GM12875 (cell line): ENCODE measurements around the gene CLIP4.

Experiments used
- H3K4me3 ChIP-seq: one replicate; pipeline ENCODE4 v1.5.1; 2011; ENCODE audit warnings: low read depth, low read length, control low read depth
- CTCF ChIP-seq: IDR thresholded peaks from 2 replicates; pipeline ENCODE4 v1.5.1; 2011; ENCODE audit warnings: low read depth, mild to moderate bottlenecking, control low read depth, inconsistent platforms, low read length, moderate library complexity, borderline replicate concordance; ENCODE audit not compliant: insufficient read depth

Gene CLIP4, protein sequence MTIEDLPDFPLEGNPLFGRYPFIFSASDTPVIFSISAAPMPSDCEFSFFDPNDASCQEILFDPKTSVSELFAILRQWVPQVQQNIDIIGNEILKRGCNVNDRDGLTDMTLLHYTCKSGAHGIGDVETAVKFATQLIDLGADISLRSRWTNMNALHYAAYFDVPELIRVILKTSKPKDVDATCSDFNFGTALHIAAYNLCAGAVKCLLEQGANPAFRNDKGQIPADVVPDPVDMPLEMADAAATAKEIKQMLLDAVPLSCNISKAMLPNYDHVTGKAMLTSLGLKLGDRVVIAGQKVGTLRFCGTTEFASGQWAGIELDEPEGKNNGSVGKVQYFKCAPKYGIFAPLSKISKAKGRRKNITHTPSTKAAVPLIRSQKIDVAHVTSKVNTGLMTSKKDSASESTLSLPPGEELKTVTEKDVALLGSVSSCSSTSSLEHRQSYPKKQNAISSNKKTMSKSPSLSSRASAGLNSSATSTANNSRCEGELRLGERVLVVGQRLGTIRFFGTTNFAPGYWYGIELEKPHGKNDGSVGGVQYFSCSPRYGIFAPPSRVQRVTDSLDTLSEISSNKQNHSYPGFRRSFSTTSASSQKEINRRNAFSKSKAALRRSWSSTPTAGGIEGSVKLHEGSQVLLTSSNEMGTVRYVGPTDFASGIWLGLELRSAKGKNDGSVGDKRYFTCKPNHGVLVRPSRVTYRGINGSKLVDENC

DNA sequence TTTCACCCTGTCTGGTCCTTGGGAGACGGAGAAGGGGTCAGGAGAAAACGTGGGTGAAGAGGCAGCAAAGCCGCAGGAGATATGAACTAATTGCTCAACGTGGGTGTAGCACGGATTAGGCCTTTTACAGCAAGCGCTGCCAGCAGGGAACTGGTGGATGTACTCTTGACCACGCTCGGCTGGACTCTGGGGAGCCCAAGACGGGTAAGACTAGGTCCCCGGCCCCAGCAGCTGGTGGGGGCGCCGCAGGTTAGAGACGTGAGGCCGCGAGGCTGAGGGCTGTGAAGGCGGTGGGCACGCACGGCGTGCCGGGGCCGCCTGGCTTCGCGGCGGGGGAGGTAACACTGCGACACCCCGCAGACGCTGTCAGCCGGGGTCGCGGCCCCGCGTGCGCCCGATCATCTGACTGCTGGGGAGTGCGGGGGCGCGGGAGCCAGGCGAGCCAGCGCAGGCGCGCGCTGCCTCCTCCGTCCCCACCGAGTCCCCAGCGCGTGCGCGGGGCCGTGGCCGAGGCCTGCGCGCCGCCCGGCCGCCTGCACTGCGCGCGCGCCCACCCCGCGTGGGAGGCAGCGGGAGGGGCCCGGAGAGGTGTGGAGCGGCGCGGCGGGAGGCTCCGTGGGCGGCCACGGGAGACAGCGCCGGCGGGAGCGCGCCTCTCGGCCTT, at the start of gene CLIP4:
TSS of gene CLIP4 (plus strand) at position 470 of the 664 bp plus-strand sequence. CDS start 5,974 bp downstream, outside the sequence.
- TF ChIP-seq CTCF = no peak
- peak within 1 kb of the TSS; percentile 85 for H3K4me3 ChIP-seq

GRCh38 chr2:29066271-29066860, 48.8 kb upstream of the CLIP4 start:
- H3K4me3 ChIP-seq = no peak overlapping the region
- TF ChIP-seq CTCF = no peak

- no peak for TF ChIP-seq CTCF
- no peak overlapping the region for H3K4me3 ChIP-seq
Observed at GRCh38 chr2:29066997-29067605, 48.1 kb upstream of the CLIP4 start.

- no peak overlapping the region for H3K4me3 ChIP-seq
- no peak for TF ChIP-seq CTCF
Observed at GRCh38 chr2:29068513-29068912, 46.7 kb upstream of the CLIP4 start.

GRCh38 chr2:29070526-29070925, 44.7 kb upstream of the CLIP4 start:
- TF ChIP-seq CTCF = no peak
- no peak overlapping the region for H3K4me3 ChIP-seq

DNA sequence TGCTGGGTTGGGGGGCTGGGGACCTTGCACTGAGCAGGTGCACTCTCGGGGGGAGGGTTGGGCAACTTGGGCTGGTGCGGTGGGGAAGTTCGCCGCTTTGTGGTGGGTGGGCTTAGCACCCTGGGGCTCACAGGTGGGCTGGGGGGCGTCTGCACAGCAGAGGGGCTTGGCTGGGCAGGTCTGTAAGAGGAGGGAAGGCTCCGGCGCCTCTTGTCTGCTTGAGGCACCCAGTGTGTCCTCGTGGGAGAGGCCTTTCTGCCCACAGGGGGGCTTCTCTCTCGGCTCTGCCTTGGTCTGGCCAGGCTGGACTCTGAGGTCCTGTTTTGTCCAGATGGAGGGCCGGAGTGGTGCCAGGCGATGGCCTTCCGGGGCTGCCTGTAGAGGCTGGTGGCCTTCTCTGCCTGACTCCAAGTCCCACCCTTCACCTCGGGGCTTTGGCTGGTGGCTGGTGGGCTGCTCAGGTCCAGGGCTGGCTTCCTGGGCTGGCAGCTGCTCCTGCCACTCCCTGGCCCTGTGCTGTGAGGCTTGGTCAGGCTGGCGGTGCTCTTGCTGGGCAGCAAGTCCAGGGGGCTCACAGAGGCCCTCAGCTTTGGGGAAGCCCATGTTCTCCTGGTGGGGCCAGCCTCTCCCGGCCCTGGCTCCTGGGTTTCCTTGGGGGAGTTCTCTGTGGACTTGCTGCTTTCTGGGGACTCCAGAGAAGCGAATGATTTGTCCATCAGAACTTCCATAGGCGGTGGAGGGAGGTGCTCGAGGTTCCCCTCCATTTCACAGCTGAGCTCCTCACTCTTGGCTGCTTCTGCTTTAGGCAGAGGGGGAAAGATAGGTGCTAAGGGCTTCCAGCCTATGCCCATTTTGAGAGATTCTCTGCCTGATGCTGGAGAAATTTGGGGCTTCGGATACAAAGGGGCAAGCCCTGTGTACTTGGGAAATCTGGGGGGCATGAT, 43.9 kb upstream of the CLIP4 start:
- no peak for TF ChIP-seq CTCF
- H3K4me3 ChIP-seq = no peak overlapping the region
